GM12872 (cell line): ENCODE data around the gene SPEN.

ENCODE experiments used
- TF ChIP-seq, protein P1 (sequence below): IDR thresholded peaks from 3 replicates; pipeline ENCODE4 v1.5.1; 2011; ENCODE audit warnings: low read depth, mild to moderate bottlenecking, low read length, moderate library complexity; ENCODE audit not compliant: insufficient read depth

Gene SPEN

DNA sequence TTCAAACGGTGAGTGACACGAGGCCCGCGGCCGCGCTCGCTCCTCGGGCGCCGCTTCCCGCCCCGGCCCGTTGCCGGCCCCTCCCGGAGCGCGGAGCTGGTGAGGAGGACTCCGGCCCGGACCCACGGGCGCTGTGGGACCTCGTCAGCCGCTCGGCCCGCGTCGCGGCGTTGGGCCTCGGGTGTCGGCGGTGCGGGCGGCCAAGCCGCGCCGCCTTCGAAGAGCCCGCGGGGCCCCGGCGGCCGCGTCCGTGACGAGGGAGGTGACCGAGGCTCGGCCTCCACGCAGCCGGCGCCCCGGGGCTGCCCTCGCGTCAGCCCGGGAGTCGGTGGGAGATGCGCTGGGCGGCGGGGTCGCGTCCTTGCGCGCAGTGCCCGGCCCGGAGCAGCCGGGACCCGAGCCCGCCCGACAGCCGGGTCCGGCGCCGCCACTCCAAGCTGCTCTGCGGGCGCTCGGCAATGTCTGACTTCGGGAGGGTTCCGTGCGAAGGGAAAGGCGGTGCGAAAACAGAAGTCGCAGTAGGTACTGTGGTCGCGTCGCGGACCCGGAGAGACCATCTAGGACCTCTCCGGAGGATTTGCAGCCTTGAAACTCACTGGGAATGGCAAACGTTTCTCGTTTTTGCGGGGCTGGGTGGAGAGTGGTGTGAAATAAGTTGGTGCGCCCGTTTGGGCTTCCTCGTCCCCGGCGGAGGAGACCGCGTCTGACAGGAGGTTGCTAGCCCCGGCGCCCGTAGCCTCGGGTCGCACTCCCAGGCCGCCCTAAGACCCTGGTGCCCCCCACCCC, 829 bp downstream of the SPEN start:
- TF ChIP-seq, protein P1, sequence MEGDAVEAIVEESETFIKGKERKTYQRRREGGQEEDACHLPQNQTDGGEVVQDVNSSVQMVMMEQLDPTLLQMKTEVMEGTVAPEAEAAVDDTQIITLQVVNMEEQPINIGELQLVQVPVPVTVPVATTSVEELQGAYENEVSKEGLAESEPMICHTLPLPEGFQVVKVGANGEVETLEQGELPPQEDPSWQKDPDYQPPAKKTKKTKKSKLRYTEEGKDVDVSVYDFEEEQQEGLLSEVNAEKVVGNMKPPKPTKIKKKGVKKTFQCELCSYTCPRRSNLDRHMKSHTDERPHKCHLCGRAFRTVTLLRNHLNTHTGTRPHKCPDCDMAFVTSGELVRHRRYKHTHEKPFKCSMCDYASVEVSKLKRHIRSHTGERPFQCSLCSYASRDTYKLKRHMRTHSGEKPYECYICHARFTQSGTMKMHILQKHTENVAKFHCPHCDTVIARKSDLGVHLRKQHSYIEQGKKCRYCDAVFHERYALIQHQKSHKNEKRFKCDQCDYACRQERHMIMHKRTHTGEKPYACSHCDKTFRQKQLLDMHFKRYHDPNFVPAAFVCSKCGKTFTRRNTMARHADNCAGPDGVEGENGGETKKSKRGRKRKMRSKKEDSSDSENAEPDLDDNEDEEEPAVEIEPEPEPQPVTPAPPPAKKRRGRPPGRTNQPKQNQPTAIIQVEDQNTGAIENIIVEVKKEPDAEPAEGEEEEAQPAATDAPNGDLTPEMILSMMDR, result no peak

DNA sequence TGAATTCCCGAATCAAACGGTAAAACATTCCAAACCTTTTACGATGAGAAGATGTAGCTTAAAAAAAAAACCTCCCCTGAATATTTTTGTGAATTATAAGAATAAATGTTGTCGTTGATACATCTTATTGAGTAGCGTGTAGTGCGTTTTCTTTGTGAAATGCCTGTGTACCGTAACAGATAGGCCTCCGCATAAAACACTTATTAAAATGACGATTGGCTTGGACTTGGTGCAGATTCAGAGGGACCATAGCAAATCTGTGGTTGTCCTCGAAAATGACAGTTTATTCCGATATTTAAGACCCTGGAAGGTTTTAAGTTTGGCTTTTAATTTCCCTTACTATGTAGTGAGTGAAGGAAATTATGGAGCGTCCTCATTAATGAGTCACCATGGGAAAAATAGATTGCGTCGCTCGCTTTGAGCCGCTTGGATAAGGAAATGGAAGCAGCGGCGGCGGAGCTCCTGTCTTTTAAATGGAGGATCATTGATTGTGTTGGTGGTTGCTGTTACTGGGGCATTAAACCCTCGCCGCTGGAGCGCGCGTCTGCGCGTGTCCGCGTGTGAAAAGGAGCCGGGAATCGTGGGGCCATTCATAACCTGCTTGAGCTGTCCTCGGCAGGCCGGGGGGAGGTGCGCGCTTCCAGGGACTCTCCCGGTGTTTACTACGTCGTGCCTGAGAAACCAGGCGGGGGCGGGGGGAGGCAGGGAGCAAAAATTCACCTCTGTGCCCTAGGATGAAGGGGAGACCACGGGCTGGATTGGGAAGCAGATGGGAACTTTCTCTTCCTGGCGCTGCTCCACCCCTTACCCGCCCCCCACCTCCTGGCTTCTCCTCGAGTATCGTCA, 1.6 kb downstream of the SPEN start:
- TF ChIP-seq, protein P1, result no peak

DNA sequence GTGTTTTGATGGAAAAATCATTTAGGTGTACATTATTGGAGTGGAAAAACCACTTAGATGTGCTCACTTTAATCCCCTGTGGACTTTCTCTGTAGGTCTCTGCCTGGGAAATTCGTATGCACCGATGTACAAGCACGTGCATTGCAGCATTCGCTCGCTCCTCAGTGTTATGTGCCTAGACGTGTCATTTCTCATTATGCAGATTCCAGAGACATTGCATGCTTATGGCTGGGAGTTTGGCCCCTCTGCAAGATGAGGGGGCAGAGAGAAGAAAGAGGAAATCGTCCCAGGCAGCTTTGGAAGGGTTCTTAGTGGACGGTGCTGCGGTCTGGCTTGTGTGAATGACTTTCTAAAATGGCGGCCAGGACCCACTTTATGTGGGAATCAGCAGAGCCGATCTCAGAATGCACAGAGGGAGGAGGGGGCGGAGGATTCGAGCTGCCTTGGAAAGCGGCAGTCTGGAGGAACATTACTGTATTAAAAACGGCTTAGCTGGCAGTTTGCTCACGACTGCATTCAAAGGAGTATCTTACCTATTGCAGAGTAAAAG, 2.3 kb downstream of the SPEN start:
- TF ChIP-seq, protein P1, result no peak

DNA sequence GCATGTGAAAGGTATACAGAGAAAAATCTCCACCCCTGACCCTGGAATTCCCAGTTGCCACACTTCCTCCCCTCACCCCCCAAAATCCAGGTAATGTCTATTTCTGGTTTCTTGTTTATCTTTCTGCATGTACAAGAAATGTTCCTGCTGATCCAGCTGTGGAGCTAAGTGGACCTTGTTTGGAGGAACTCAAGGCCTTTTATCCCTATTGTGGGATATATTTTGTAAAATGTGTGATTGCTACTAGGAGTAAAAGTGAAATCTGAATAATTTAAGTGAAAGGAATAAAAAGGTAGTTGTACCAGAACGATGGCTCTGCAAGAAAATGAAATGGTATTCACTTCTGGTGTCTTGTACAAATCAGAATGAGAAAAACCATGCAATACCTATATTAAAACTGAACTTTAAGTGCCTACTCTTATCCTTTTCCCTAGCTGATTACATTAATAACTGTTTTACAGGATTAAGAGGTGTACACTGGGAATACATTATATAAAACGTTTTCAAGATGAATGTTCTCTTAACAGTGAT, 3.0 kb downstream of the SPEN start:
- TF ChIP-seq, protein P1, result no peak

DNA sequence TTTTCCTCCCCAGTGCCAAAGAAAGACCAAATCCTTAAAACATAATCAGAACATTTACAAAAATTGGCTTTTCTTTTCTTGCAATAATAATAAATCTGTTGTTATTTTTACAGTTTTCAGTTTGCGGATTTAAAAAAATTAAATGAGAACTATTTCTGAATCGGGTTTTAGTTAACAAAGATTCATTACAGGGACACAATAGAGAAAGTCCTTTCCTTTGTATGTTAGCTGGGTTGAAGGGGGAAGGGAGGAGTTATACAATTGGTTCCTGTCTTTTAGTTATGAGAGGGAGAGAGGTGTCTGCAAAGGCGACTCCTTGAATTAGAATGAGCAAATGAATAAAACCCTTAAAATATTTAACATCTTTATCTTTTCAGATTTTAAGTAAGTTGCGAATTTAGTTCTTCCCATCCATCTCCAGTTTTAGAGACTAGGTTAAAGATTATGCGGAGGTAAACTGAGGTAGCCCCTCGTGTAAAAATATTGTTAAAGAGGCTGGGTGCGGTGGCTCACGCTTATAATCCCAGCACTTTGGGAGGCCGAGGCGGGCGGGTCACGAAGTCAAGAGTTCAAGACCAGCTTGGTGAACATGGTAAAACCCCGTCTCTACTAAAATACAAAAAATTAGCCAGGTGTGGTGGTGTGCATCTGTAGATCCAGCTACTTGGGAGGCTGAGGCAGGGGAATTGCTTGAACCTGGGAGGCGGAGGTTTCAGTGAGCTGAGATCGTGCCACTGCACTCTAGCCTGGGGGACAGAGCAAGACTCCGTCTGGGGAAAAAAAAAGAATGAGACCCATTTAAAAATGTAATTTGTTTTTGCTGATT, 3.9 kb downstream of the SPEN start:
- TF ChIP-seq, protein P1, result no peak

DNA sequence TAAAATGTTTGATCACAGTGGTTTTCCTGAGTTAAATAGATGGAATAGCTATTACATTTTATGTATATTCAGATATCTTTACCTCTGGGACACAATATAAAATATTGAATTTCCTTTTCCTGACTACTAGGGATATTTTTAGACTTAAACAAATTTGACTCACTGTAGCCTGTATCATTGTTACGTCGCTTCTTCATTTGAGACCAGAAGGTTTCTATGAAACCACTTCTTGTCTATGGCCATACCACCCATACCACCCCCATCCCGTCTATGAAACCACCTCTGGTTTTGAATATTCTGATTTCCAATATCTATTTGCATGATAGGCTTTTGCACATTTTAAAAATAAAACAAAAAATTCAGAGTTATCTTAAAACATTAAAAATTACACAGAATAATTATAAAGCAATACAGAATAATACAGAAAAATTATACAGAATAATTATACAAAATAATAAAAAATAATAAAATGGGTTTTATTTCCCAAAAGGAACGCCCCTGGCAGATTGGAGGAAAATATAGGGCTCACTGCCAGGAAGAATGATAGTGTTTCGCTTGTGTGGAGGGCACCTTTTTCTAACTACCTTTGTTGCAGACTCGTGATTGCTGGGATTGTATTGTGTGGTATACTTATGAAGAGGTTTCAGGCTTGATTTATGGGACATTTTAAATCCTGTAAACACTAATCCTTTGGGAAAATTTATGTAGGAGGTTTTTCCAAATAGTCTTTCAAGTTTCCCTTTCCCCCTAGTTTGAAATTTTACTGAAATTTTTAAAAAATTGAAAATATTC, 4.7 kb downstream of the SPEN start:
- TF ChIP-seq, protein P1, result no peak
